GM18507 (cell line): ENCODE measurements around the gene SREK1.
"Not testable (repeated sequence)": the region's sequence is repeated elsewhere in the genome, so short reads cannot be mapped to it uniquely, and the experiment has no call there.

Experiments
- DNase-seq: peaks from one replicate; pipeline ENCODE4 v3.0.0; 2011; ENCODE audit warnings: low read depth; ENCODE audit not compliant: insufficient read length; ENCODE audit errors: extremely low spot score
- FAIRE-seq: peaks from 2 replicates; lab custom pipeline; 2011; peaks lifted over from hg19 to GRCh38; lab: Jason Lieb, UNC

Gene SREK1

GRCh38 chr5:66144074-66144833 is at the start of gene SREK1:
Gene SREK1 (plus strand): TSS chr5:66144300. CDS start chr5:66144377, 77 bp downstream.
- DNase-seq (peak; percentile 93), FAIRE-seq (peak; percentile 86)

- FAIRE-seq (no peak), DNase-seq (no peak)
Measured at GRCh38 chr5:66100851-66101250, 43.2 kb upstream of the SREK1 start.

GRCh38 chr5:66113160-66113559 is 30.9 kb upstream of the SREK1 start:
- DNase-seq: no peak
- no peak for FAIRE-seq

- DNase-seq: no peak
Measured at GRCh38 chr5:66118304-66118703, 25.8 kb upstream of the SREK1 start.

GRCh38 chr5:66122379-66123034 is 21.6 kb upstream of the SREK1 start:
- no peak for FAIRE-seq

More at GRCh38 chr5:66118304-66118703, 25.8 kb upstream of the SREK1 start:
- no peak for FAIRE-seq

GRCh38 chr5:66129144-66129543 is 15.0 kb upstream of the SREK1 start:
- DNase-seq: no peak

More at GRCh38 chr5:66122379-66123034, 21.6 kb upstream of the SREK1 start:
- DNase-seq: no peak

GRCh38 chr5:66130493-66130892 is 13.6 kb upstream of the SREK1 start:
- FAIRE-seq (no peak), DNase-seq (no peak)

More at GRCh38 chr5:66129144-66129543, 15.0 kb upstream of the SREK1 start:
- no peak for FAIRE-seq

- DNase-seq (no peak), FAIRE-seq (no peak)
Measured at GRCh38 chr5:66134407-66134861, 9.7 kb upstream of the SREK1 start.

GRCh38 chr5:66136053-66136452 is 8.0 kb upstream of the SREK1 start:
- no peak for DNase-seq
- no peak for FAIRE-seq

GRCh38 chr5:66136944-66137343 is 7.2 kb upstream of the SREK1 start:
- not testable (repeated sequence) for DNase-seq, FAIRE-seq

- FAIRE-seq: no peak
- no peak for DNase-seq
Measured at GRCh38 chr5:66138637-66139317, 5.3 kb upstream of the SREK1 start.

- no peak for DNase-seq
- no peak for FAIRE-seq
Measured at GRCh38 chr5:66139318-66139712, 4.8 kb upstream of the SREK1 start.

GRCh38 chr5:66142417-66142816 is 1.7 kb upstream of the SREK1 start:
- FAIRE-seq: no peak

GRCh38 chr5:66143473-66144073 is 527 bp upstream of the SREK1 start:
- no peak for DNase-seq
- no peak for FAIRE-seq

More at GRCh38 chr5:66142417-66142816, 1.7 kb upstream of the SREK1 start:
- DNase-seq: no peak

- no peak for DNase-seq
- FAIRE-seq: peak; percentile 24
Measured at GRCh38 chr5:66144834-66145390, 812 bp downstream of the SREK1 start.

GRCh38 chr5:66145737-66146136 is 1.6 kb downstream of the SREK1 start:
- DNase-seq: no peak
- no peak for FAIRE-seq

GRCh38 chr5:66149950-66150349 is 5.8 kb downstream of the SREK1 start:
- DNase-seq (no peak), FAIRE-seq (no peak)

- no peak for FAIRE-seq
- no peak for DNase-seq
Measured at GRCh38 chr5:66151030-66151429, 6.9 kb downstream of the SREK1 start.

GRCh38 chr5:66151491-66151890 is 7.4 kb downstream of the SREK1 start:
- DNase-seq: no peak
- no peak for FAIRE-seq

GRCh38 chr5:66157046-66157445 is 12.9 kb downstream of the SREK1 start:
- FAIRE-seq: no peak
- DNase-seq: no peak
